Measurements from ENCODE around the gene DPP9.

DNA sequence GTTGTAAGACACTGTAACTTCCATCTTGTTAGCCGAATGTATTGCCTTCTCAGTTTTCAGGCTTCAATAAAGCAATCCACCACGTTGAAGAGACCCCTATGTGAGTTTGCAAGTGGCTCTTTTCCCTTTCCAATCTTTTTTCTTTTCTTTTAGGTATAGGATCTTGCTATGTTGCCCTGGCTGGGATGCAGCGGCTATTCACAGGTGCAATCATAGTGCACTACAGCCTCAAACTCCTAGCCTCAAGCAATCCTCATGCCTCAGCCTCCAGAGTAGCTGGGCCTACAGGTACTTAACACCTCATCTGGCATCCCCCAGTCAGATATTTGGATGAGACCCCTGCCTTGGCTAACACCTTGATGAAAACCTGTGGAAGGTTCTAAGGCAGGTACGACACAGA lies 34.4 kb upstream of the DPP9 start:
- TF ChIP-seq, protein P1, sequence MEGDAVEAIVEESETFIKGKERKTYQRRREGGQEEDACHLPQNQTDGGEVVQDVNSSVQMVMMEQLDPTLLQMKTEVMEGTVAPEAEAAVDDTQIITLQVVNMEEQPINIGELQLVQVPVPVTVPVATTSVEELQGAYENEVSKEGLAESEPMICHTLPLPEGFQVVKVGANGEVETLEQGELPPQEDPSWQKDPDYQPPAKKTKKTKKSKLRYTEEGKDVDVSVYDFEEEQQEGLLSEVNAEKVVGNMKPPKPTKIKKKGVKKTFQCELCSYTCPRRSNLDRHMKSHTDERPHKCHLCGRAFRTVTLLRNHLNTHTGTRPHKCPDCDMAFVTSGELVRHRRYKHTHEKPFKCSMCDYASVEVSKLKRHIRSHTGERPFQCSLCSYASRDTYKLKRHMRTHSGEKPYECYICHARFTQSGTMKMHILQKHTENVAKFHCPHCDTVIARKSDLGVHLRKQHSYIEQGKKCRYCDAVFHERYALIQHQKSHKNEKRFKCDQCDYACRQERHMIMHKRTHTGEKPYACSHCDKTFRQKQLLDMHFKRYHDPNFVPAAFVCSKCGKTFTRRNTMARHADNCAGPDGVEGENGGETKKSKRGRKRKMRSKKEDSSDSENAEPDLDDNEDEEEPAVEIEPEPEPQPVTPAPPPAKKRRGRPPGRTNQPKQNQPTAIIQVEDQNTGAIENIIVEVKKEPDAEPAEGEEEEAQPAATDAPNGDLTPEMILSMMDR (IDR thresholded peaks at IDR 0.05) = no peak
- no peak for TF ChIP-seq POLR2A (IDR thresholded peaks at IDR 0.05)

Data from thyroid gland (tissue), 4 donors.